Progenitor cell of endocrine pancreas (in vitro differentiated cells): ENCODE measurements around the gene IQGAP1. TPM values are rescaled to one million over a fixed set of nuclear protein-coding genes. Genes with fewer than 3 reads are reported as not detected.

Source experiments
- DNase-seq: peaks from one replicate; pipeline ENCODE4 v3.0.0; 2021; ENCODE audit warnings: low spot score; ENCODE audit not compliant: unreplicated experiment
- H3K27ac Mint-ChIP-seq: 2 replicates; pipeline ENCODE4 v1.8.0; 2021; ENCODE audit warnings: mild to moderate bottlenecking, moderate library complexity, mixed read lengths
- H3K27me3 Mint-ChIP-seq: 2 replicates; pipeline ENCODE4 v1.8.0; 2021; ENCODE audit warnings: mixed read lengths
- H3K36me3 Mint-ChIP-seq: 2 replicates; pipeline ENCODE4 v1.8.0; 2022; ENCODE audit warnings: mixed read lengths; ENCODE audit not compliant: insufficient read depth
- H3K4me1 Mint-ChIP-seq: 2 replicates; pipeline ENCODE4 v1.8.0; 2021; ENCODE audit warnings: low read depth, mixed read lengths
- H3K4me3 Mint-ChIP-seq: 2 replicates; pipeline ENCODE4 v1.8.0; 2021; ENCODE audit warnings: low read depth, mild to moderate bottlenecking, moderate library complexity, mixed read lengths
- H3K9me3 Mint-ChIP-seq: 2 replicates; pipeline ENCODE4 v1.8.0; 2021; ENCODE audit warnings: low read depth, mixed read lengths
- total RNA-seq: library from RNA; stranded (reverse); gene quantifications from 2 replicates; pipeline ENCODE4 v1.2.1, GENCODE V29; 2021
- TF ChIP-seq, protein P1 (sequence below): fragments of 200-600 bp; sonication (generic); IDR thresholded peaks from one replicate; pipeline ENCODE4 v1.5.0; 2021; ENCODE audit warnings: antibody characterized with exemption, mild to moderate bottlenecking; ENCODE audit not compliant: unreplicated experiment

Gene IQGAP1
- total RNA-seq, 1 donor from 2014 or later: 141 TPM

DNA sequence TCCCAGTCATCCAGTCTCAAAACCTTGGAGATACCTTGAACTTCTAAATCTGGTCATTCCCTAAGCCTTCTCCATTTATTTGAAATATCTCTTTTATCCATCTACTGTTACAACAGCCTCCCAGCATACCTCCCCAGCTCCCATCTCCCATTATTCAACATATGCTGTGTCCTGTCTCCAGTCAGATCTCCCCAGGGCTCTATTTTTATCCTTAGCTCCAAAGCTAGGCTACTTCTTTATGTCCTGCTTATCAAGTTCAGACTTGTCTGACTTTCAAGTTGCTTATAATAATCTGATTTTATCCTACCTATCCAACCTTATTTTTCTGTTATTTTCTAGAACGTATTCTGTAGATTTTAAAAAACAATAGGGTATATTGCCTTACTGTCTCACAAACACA is 44.2 kb downstream of the IQGAP1 start:
- Mint-ChIP-seq H3K9me3 (no peaks in the 10 kb centered on the region), H3K27me3 (no peaks in the 10 kb centered on the region), H3K27ac (no peak overlapping the region), H3K4me1 (peaks cover 7% of the 10 kb centered on the region), H3K4me3 (no peak overlapping the region), H3K36me3 (peaks cover 21% of the 10 kb centered on the region)
- TF ChIP-seq, protein P1, sequence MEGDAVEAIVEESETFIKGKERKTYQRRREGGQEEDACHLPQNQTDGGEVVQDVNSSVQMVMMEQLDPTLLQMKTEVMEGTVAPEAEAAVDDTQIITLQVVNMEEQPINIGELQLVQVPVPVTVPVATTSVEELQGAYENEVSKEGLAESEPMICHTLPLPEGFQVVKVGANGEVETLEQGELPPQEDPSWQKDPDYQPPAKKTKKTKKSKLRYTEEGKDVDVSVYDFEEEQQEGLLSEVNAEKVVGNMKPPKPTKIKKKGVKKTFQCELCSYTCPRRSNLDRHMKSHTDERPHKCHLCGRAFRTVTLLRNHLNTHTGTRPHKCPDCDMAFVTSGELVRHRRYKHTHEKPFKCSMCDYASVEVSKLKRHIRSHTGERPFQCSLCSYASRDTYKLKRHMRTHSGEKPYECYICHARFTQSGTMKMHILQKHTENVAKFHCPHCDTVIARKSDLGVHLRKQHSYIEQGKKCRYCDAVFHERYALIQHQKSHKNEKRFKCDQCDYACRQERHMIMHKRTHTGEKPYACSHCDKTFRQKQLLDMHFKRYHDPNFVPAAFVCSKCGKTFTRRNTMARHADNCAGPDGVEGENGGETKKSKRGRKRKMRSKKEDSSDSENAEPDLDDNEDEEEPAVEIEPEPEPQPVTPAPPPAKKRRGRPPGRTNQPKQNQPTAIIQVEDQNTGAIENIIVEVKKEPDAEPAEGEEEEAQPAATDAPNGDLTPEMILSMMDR: no peak
- no peak for DNase-seq

DNA sequence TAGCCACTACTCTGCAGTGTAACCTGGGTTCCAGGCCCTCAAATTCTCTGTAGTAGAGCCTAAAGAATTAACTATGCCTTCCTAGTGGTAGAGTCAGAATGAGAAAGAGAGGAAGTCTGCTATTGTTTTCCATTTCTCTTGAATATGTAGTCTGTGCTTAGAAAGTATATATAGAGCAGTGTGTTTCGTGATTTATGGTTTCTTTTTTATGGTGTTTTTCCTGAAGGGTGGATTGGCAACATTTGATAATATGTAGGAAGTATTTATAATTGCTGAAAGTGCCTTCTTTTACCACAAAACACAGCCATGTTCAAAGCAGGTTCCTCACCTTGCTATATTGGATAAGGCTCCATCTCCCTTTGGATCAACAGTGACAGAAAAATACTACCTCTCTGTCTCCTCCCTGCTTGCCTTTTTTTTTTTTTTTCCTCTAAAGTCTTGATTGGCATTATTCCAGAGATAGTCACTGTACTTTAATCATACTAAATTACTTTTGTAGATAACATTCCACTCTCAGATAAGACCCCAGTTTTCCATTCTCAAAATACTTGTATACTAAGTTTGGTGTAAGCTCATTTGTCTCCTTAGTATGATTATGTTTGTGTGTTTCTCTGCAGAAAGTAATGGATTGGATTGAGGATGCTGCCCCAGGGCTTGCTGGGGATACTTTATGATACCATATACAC is 47.8 kb downstream of the IQGAP1 start:
- Mint-ChIP-seq H3K4me3 (no peak overlapping the region), H3K27me3 (no peaks in the 10 kb centered on the region), H3K9me3 (no peaks in the 10 kb centered on the region), H3K36me3 (peaks cover 25% of the 10 kb centered on the region), H3K27ac (no peak overlapping the region), H3K4me1 (no peaks in the 10 kb centered on the region)
- DNase-seq: no peak
- TF ChIP-seq, protein P1: no peak

DNA sequence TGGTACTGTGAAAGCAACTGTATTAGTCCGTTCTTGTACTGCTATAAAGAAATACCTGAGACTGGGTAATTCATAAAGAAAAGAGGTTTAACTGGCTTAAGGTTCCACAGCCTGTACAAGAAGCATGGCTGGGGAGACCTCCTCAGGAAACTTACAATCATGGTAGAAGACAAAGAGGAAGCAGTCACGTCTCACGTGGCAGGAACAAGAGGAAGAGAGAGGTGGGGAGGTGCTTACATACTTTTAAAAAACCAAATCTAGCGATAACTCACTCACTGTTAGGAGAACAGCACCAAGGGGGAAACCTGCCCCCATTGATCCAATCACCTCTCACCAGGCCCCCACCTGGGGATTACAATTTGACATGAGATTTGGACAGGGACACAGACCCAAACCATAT is 48.9 kb downstream of the IQGAP1 start:
- peaks cover 31% of the 10 kb centered on the region for H3K36me3 Mint-ChIP-seq
- no peaks in the 10 kb centered on the region for H3K4me1 Mint-ChIP-seq
- H3K4me3 Mint-ChIP-seq: no peak overlapping the region
- no peak for DNase-seq
- TF ChIP-seq, protein P1: no peak
- H3K27me3 Mint-ChIP-seq: no peaks in the 10 kb centered on the region
- H3K27ac Mint-ChIP-seq: no peak overlapping the region
- H3K9me3 Mint-ChIP-seq: no peaks in the 10 kb centered on the region

DNA sequence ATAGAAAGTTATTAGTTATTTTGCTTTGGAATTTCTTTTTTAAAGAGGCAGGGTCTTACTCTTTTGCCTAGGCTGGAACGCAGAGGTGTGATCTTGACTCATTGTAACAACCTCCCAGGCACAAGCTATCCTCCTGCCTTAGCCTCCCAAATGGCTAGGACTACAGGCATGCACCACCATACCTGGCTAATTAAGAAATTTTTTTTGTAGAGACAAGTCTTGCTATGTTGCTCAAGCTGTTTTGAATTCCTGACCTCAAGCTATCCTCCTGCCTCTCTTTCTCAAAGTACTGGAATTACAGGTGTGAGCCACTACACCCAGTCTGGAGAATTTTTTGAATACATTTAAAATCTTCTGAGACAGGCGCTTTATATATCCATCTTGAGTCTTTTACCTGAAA is 49.5 kb downstream of the IQGAP1 start:
- no peaks in the 10 kb centered on the region for H3K4me1 Mint-ChIP-seq

DNA sequence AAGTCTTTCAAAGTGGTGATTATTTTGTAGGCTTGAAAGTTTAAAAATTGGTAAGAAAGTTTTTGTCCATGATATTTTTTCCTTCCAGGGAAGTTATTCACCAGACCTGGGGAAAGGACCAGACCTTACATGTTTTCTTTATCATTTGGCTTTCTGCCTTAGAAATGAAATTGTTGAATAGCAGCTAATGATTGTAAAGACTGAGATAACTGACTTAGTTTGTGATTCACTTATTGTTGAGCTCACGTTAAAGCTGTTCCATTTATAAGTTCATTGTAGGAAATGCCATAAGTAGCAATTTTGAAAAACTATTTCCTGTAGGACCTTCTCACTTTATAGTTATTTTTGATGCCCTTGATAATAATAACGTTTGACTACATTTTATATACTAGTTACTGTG is 51.9 kb downstream of the IQGAP1 start:
- TF ChIP-seq, protein P1: no peak

More for the DNA sequence above, 49.5 kb downstream of the IQGAP1 start:
- Mint-ChIP-seq H3K9me3 (no peaks in the 10 kb centered on the region), H3K27me3 (no peaks in the 10 kb centered on the region), H3K36me3 (peaks cover 28% of the 10 kb centered on the region), H3K4me3 (no peak overlapping the region), H3K27ac (no peak overlapping the region)
- DNase-seq: no peak
- TF ChIP-seq, protein P1: no peak

More for the DNA sequence above, 51.9 kb downstream of the IQGAP1 start:
- no peaks in the 10 kb centered on the region for H3K27me3 Mint-ChIP-seq
- H3K36me3 Mint-ChIP-seq: peaks cover 18% of the 10 kb centered on the region
- no peak overlapping the region for H3K4me3 Mint-ChIP-seq
- H3K27ac Mint-ChIP-seq: no peak overlapping the region
- DNase-seq: no peak
- no peaks in the 10 kb centered on the region for H3K9me3 Mint-ChIP-seq
- no peaks in the 10 kb centered on the region for H3K4me1 Mint-ChIP-seq
